ENCODE data around the gene SCLY. TPM values are rescaled to one million over a fixed set of nuclear protein-coding genes. Genes with fewer than 3 reads are reported as not detected.
A peak's percentile ranks its signal among the peaks of the same experiment; 100 is the strongest.
"Not testable (repeated sequence)": the region's sequence is repeated elsewhere in the genome, so short reads cannot be mapped to it uniquely, and the experiment has no call there.

Gene SCLY
- total RNA-seq, 1 donor from 2014 or later, result 21.5 TPM

DNA sequence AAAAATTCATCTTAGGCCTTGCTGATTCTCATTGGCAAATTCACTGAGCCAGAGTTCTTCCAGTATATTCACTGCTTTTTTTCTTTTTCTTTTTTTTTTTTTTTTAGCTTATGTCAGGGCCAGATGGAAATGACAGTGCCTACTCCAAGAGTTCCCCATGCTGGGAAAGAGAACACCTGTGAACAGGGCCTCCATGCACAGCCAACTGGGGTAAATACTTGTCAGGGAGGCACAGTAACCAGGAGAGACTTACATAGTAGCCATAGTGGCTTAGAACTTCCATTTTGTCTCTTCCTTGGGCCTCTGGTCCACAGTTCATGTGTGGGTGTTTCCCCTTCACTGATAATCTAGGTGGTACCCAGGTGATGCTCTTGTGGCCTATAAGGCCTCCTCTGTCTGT, 15.2 kb upstream of the SCLY start:
- DNase-seq (ENCODE audit: low spot score in 2 of 2, unreplicated experiment in 2 of 2), result no peak
- Mint-ChIP-seq H3K36me3 (peaks cover 33% of the 10 kb centered on the region), H3K27me3 (ENCODE audit: low read depth) (no peaks in the 10 kb centered on the region), H3K27ac (no peak overlapping the region), H3K4me1 (no peaks in the 10 kb centered on the region), H3K9me3 (peaks cover 17% of the 10 kb centered on the region), H3K4me3 (no peak overlapping the region)
- TF ChIP-seq, protein P1, sequence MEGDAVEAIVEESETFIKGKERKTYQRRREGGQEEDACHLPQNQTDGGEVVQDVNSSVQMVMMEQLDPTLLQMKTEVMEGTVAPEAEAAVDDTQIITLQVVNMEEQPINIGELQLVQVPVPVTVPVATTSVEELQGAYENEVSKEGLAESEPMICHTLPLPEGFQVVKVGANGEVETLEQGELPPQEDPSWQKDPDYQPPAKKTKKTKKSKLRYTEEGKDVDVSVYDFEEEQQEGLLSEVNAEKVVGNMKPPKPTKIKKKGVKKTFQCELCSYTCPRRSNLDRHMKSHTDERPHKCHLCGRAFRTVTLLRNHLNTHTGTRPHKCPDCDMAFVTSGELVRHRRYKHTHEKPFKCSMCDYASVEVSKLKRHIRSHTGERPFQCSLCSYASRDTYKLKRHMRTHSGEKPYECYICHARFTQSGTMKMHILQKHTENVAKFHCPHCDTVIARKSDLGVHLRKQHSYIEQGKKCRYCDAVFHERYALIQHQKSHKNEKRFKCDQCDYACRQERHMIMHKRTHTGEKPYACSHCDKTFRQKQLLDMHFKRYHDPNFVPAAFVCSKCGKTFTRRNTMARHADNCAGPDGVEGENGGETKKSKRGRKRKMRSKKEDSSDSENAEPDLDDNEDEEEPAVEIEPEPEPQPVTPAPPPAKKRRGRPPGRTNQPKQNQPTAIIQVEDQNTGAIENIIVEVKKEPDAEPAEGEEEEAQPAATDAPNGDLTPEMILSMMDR (IDR thresholded peaks at IDR 0.05; ENCODE audit: unreplicated experiment), result no peak

DNA sequence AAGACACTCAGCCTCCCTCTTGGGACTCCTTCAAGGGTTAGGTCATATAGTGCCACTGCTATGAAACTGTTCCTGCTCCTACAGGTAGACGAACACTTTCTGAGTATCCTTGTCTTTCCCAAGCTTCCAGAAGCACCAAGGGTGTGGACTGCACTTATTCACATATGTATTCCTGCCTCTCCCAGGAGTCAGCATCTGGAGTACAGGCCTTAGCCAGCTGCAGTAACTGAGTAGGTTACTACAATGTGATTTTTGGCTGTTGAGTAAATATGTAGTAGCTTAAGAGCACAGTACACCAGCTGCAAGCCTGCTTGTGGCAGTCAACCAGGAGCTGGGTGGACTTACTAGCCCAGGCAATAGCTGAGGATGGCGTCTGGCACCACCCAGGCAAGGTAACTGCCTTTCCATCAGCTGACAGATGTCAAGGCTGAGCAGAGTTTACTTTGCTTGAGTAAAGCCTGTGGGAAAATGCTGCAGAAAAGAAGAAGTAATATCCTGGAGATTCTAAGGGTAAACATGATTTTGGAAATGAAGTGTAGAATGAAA, 14.0 kb upstream of the SCLY start:
- no peak for DNase-seq (ENCODE audit: low spot score in 2 of 2, unreplicated experiment in 2 of 2)
- Mint-ChIP-seq H3K27me3 (ENCODE audit: low read depth) (no peaks in the 10 kb centered on the region), H3K4me1 (no peaks in the 10 kb centered on the region), H3K4me3 (no peak overlapping the region), H3K27ac (no peak overlapping the region), H3K36me3 (peaks cover 25% of the 10 kb centered on the region), H3K9me3 (peaks cover 17% of the 10 kb centered on the region)
- TF ChIP-seq, protein P1 (IDR thresholded peaks at IDR 0.05; ENCODE audit: unreplicated experiment), result no peak

DNA sequence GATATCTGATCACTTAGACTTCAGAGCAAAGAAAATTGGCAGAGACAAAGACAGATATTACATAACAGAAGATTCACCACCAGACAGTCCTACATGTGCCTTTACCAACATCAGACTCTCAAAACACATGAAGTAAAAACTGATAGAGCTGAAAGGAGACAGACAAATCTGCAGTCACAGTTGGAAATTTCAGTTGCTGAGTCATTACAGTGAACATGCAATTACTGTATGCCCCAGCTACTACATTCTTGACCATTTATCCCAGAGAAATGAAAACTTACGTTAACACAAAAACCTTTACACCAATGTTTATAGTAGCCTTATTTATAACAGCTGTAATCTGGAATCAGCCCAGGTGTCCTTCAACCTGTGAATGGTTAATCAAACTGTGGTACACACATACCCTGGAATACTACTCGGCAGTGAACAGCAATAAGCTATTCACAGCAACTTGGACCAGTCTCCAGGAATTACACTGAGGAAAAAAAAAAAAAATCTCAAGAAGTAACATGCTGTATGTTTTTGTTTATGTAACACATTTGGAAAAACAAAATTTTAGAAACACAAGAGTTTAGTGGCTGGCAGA, 7.5 kb upstream of the SCLY start:
- Mint-ChIP-seq H3K4me1 (no peaks in the 10 kb centered on the region), H3K27ac (no peak overlapping the region), H3K4me3 (no peak overlapping the region), H3K9me3 (peaks cover 11% of the 10 kb centered on the region), H3K36me3 (no peaks in the 10 kb centered on the region), H3K27me3 (ENCODE audit: low read depth) (peaks cover 14% of the 10 kb centered on the region)
- no peak for DNase-seq (ENCODE audit: low spot score in 2 of 2, unreplicated experiment in 2 of 2)
- TF ChIP-seq, protein P1 (IDR thresholded peaks at IDR 0.05; ENCODE audit: unreplicated experiment), result no peak

DNA sequence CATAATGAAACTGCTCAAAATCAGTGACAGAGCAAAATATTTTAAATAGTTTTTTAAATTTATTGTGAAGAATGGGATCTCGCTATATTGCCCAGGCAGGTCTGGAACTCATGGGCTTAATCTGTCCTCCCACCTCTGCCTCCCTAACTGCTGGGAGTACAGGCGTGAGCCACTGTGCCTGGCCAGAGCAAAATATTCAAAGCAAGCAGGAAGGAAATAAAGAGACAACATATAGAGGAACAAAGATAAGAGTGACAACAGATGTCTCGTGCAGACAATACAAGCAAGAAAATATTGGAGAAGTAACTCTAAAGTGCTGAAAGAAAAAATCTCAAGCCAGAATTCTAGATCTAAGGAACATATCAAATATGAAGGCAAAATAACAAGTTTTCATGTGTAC, 5.0 kb upstream of the SCLY start:
- DNase-seq (ENCODE audit: low spot score in 2 of 2, unreplicated experiment in 2 of 2), result no peak
- Mint-ChIP-seq H3K4me3 (no peak overlapping the region), H3K9me3 (peaks cover 5% of the 10 kb centered on the region), H3K4me1 (peaks cover 8% of the 10 kb centered on the region), H3K27me3 (ENCODE audit: low read depth) (peaks cover 14% of the 10 kb centered on the region), H3K36me3 (no peaks in the 10 kb centered on the region), H3K27ac (no peak overlapping the region)
- TF ChIP-seq, protein P1 (IDR thresholded peaks at IDR 0.05; ENCODE audit: unreplicated experiment), result no peak

DNA sequence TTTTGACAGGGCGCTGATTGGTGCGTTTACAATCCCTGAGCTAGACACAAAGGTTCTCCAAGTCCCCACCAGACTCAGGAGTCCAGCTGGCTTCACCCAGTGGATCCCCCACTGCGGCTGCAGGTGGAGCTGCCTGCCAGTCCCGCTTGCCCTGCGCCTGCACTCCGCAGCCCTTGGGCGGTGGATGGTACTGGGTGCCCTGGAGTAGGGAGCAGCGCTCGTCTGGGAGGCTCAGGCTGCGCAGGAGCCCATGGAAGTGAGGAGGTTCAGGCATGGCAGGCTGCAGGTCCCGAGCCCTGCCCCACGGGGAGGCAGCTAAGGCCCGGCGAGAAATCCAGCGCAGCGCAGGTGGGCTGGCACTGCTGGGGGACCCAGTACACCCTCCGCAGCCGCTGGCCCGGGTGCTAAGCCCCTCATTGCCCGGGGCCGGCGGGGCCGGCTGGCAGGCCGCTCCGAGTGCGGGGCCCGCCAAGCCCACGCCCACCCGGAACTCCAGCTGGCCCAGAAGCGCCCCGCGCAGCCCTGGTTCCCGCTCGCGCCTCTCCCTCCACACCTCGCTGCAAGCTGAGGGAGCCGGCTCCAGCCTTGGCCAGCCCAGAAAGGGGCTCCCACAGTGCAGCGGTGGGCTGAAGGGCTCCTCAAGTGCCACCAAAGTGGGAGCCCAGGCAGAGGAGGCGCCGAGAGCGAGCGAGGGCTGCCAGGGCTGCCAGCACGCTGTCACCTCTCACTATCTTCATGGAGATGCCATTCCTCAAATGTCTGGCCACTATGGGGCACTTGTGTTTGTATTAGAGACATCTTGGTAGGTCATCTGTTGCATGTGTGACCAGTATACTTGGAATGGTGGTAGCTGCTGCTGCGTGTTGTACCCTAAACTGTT, 2.9 kb upstream of the SCLY start:
- not testable (repeated sequence) for H3K27ac Mint-ChIP-seq; DNase-seq (ENCODE audit: low spot score in 2 of 2, unreplicated experiment in 2 of 2); H3K9me3 Mint-ChIP-seq; H3K36me3 Mint-ChIP-seq
- H3K4me3 Mint-ChIP-seq, result peak overlapping the region; percentile 36
- H3K4me1 Mint-ChIP-seq, result peaks cover 17% of the 10 kb centered on the region
- H3K27me3 Mint-ChIP-seq (ENCODE audit: low read depth), result peaks cover 14% of the 10 kb centered on the region

DNA sequence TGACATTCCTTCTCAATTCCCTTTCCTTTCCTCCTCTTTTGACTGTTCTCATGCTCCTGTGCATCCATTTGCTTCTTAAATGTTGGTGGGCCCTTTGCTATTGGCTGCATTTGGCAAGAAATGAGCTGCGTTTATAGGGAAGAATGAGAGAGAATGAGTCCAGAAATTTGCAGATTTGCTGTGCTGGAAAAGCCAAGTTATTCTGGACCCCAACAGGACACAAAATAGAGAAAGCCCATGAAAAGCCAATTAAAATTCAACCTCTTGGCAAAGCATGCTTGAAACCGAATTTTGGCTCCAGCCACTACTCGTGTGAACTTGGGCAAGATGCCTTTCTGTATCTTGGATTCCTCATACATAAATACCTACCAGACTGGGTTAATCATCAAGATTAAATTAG, 1.3 kb upstream of the SCLY start:
- peaks cover 14% of the 10 kb centered on the region for H3K27me3 Mint-ChIP-seq (ENCODE audit: low read depth)
- peak overlapping the region; percentile 9 for H3K27ac Mint-ChIP-seq
- TF ChIP-seq, protein P1 (IDR thresholded peaks at IDR 0.05; ENCODE audit: unreplicated experiment), result no peak
- peaks cover 1% of the 10 kb centered on the region for H3K36me3 Mint-ChIP-seq
- peak overlapping the region; percentile 77 for H3K4me3 Mint-ChIP-seq
- peaks cover 17% of the 10 kb centered on the region for H3K4me1 Mint-ChIP-seq
- no peak for DNase-seq (ENCODE audit: low spot score in 2 of 2, unreplicated experiment in 2 of 2)
- peaks cover 5% of the 10 kb centered on the region for H3K9me3 Mint-ChIP-seq

Data from mesothelial cell of epicardium (in vitro differentiated cells).